NT2/D1 (cell line): ENCODE measurements around the gene SEC22A.

Experiments
- SUZ12 ChIP-seq: IDR thresholded peaks from 2 replicates; pipeline ENCODE4 v1.6.1; 2011; ENCODE audit not compliant: insufficient read length, insufficient read depth; ENCODE audit errors: extremely low read depth
- YY1 ChIP-seq: IDR thresholded peaks from 2 replicates; pipeline ENCODE4 v1.6.1; 2011; ENCODE audit not compliant: insufficient read length, insufficient read depth

DNA sequence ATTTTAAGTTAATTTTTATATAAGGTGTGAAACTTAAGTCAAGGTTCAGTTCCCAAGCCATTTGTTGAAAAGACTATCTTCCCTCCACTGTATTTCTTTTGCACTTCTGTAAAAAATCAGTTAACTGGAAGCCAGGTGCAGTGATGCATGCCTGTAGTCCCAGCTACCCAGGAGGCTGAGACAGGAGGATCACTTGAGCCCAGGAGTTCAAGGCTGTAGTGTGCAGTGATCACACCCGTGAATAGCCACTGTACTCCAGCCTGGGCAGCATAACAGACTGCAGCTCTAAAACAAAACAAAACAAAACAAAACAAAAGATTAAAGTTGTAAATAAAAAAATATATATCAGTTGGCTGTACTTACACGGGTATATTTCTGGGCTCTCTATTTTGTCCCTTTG lies 33.1 kb upstream of the SEC22A start:
- TF ChIP-seq SUZ12: no peak
- no peak for TF ChIP-seq YY1
